H1 (cell line): ENCODE data around the gene TSGA10IP. TPM values are rescaled to one million over a fixed set of nuclear protein-coding genes. Genes with fewer than 3 reads are reported as not detected.
A peak's percentile ranks its signal among the peaks of the same experiment; 100 is the strongest.

Experiments used
- CTCF ChIA-PET: fragments of 300-600 bp; sonication (Branson Sonifier 250); formaldehyde crosslinking; loops from one replicate; lab custom pipeline; 2021; ENCODE audit not compliant: partially characterized antibody; lab: Charles Lee
- POLR2A ChIA-PET: fragments of 300-600 bp; sonication (Branson Sonifier 250); formaldehyde crosslinking; loops from one replicate; lab custom pipeline; 2021; ENCODE audit warnings: inconsistent platforms; ENCODE audit not compliant: partially characterized antibody; lab: Charles Lee
- DNase-seq, 2 experiments: peaks; one replicate each; pipeline versions ENCODE4 v3.0.0 to v3.0.0-alpha.2; 2010 to 2022; ENCODE audit warnings: low spot score in 2 of 2, low read depth in 1 of 2, mixed read lengths in 1 of 2
- FAIRE-seq: peaks from 2 replicates; lab custom pipeline; 2011; peaks lifted over from hg19 to GRCh38; lab: Jason Lieb, UNC
- H2AFZ ChIP-seq: 2 replicates; pipeline ENCODE4 v1.8.1; 2012; ENCODE audit warnings: low read length, inconsistent platforms
- H2AK5ac ChIP-seq: 2 replicates; pipeline ENCODE4 v1.6.1; 2013; ENCODE audit warnings: low read depth, low read length
- H2BK120ac ChIP-seq: replicated peaks from 2 replicates; pipeline ENCODE3; 2013; ENCODE audit warnings: low read depth, low read length, inconsistent platforms
- H2BK12ac ChIP-seq: 2 replicates; pipeline ENCODE4 v1.6.1; 2013; ENCODE audit warnings: low read depth, low read length
- H2BK15ac ChIP-seq: 2 replicates; pipeline ENCODE4 v1.6.1; 2013; ENCODE audit warnings: low read length
- H2BK20ac ChIP-seq: 2 replicates; pipeline ENCODE4 v1.6.1; 2013; ENCODE audit warnings: low read length
- H2BK5ac ChIP-seq: 2 replicates; pipeline ENCODE4 v1.6.1; 2013; ENCODE audit warnings: low read depth, low read length
- H3K14ac ChIP-seq: 2 replicates; pipeline ENCODE4 v1.6.1; 2013; ENCODE audit warnings: inconsistent platforms; ENCODE audit not compliant: insufficient read length
- H3K18ac ChIP-seq: 2 replicates; pipeline ENCODE4 v1.6.1; 2013; ENCODE audit warnings: low read length; ENCODE audit errors: extremely low read depth
- H3K23ac ChIP-seq: 2 replicates; pipeline ENCODE4 v1.6.1; 2013; ENCODE audit warnings: inconsistent platforms; ENCODE audit not compliant: insufficient read length
- H3K23me2 ChIP-seq: 2 replicates; pipeline ENCODE4 v1.6.1; 2013; ENCODE audit warnings: low read depth, low read length
- H3K27ac ChIP-seq: 2 replicates; pipeline ENCODE4 v1.6.1; 2011; ENCODE audit warnings: low read depth, low read length, inconsistent platforms
- H3K27me3 ChIP-seq, 4 experiments: replicated peaks in 1 of 4; 1 replicate in 1 of 4; 2 replicates in 3 of 4; pipeline versions ENCODE4 v1.6.1 to v1.8.1; 2011 to 2013; ENCODE audit warnings: low read length in 3 of 4, mild to moderate bottlenecking in 3 of 4, inconsistent platforms in 2 of 4, mixed read lengths in 2 of 4, moderate library complexity in 1 of 4; ENCODE audit not compliant: control insufficient read depth in 3 of 4, insufficient read depth in 3 of 4; ENCODE audit errors: extremely low read depth in 1 of 4
- H3K36me3 ChIP-seq, 4 experiments: 2 replicates each; pipeline versions ENCODE4 v1.6.1 to v1.8.1; 2011 to 2013; ENCODE audit warnings: mild to moderate bottlenecking in 4 of 4, low read length in 3 of 4, moderate library complexity in 2 of 4, control low read depth in 1 of 4, inconsistent platforms in 1 of 4; ENCODE audit not compliant: insufficient read depth in 4 of 4, control insufficient read depth in 2 of 4
- H3K4ac ChIP-seq: replicated peaks from 2 replicates; pipeline ENCODE3; 2013; ENCODE audit warnings: low read length, low read depth, mixed read lengths, inconsistent platforms; ENCODE audit not compliant: insufficient read length
- H3K4me1 ChIP-seq, 4 experiments: replicated peaks in 1 of 4; 1 replicate in 1 of 4; 2 replicates in 3 of 4; pipeline versions ENCODE4 v1.6.1 to v1.8.1; 2011 to 2013; ENCODE audit warnings: low read length in 3 of 4, inconsistent platforms in 2 of 4, mixed read lengths in 1 of 4; ENCODE audit not compliant: insufficient read depth in 4 of 4, control insufficient read depth in 3 of 4
- H3K4me2 ChIP-seq, 2 experiments: 2 replicates each; pipeline versions ENCODE4 v1.6.1 to v1.8.1; 2011 to 2013; ENCODE audit warnings: low read depth in 2 of 2, low read length in 2 of 2, control low read depth in 1 of 2, inconsistent platforms in 1 of 2, mild to moderate bottlenecking in 1 of 2; ENCODE audit not compliant: insufficient read depth in 1 of 2
- H3K4me3 ChIP-seq, 4 experiments: fragments of 200-600, 300-600 bp in 1 of 4; sonication (generic), shearing (Covaris generic), sonication (Bioruptor Twin) in 1 of 4; 2 replicates each; pipeline versions ENCODE4 v1.5.1 to v1.8.1; 2011 to 2016; ENCODE audit warnings: low read length in 4 of 4, low read depth in 3 of 4, control low read depth in 2 of 4, inconsistent platforms in 2 of 4, mild to moderate bottlenecking in 2 of 4, mixed read lengths in 1 of 4, moderate library complexity in 1 of 4; ENCODE audit not compliant: insufficient read depth in 2 of 4; ENCODE audit errors: extremely low read depth in 1 of 4
- H3K56ac ChIP-seq: replicated peaks from 2 replicates; pipeline ENCODE3; 2013; ENCODE audit warnings: low read depth, mild to moderate bottlenecking, mixed read lengths, low read length, inconsistent platforms; ENCODE audit not compliant: insufficient read length
- H3K79me1 ChIP-seq: 2 replicates; pipeline ENCODE4 v1.6.1; 2013; ENCODE audit warnings: low read depth, low read length, control low read depth
- H3K79me2 ChIP-seq, 2 experiments: 2 replicates each; pipeline versions ENCODE4 v1.6.1 to v1.8.1; 2012 to 2013; ENCODE audit warnings: low read length in 2 of 2, mild to moderate bottlenecking in 2 of 2, inconsistent platforms in 1 of 2; ENCODE audit not compliant: insufficient read depth in 2 of 2, control insufficient read depth in 1 of 2
- H3K9ac ChIP-seq, 4 experiments: replicated peaks in 1 of 4; 1 replicate in 1 of 4; 2 replicates in 3 of 4; pipeline versions ENCODE4 v1.6.1 to v1.8.1; 2011 to 2013; ENCODE audit warnings: low read depth in 3 of 4, low read length in 3 of 4, control low read depth in 2 of 4, mild to moderate bottlenecking in 2 of 4, moderate library complexity in 2 of 4, inconsistent platforms in 1 of 4; ENCODE audit errors: extremely low read depth in 1 of 4
- H3K9me3 ChIP-seq, 2 experiments: 2 replicates each; pipeline versions ENCODE4 v1.6.1 to v1.8.1; 2012 to 2013; ENCODE audit warnings: mild to moderate bottlenecking in 2 of 2, moderate library complexity in 2 of 2, control low read depth in 1 of 2, inconsistent platforms in 1 of 2, low read depth in 1 of 2, low read length in 1 of 2, mixed read lengths in 1 of 2; ENCODE audit not compliant: insufficient read depth in 2 of 2
- H4K20me1 ChIP-seq, 2 experiments: replicated peaks in 1 of 2; 2 replicates each; pipeline versions ENCODE3 to v1.8.1; 2011 to 2013; ENCODE audit warnings: inconsistent platforms in 2 of 2, low read length in 2 of 2, mild to moderate bottlenecking in 1 of 2; ENCODE audit not compliant: insufficient read depth in 2 of 2, control insufficient read depth in 1 of 2
- H4K5ac ChIP-seq: 2 replicates; pipeline ENCODE4 v1.6.1; 2013; ENCODE audit warnings: low read length, low read depth, mixed read lengths, inconsistent platforms; ENCODE audit not compliant: insufficient read length
- H4K8ac ChIP-seq: 2 replicates; pipeline ENCODE4 v1.8.0; 2013; ENCODE audit warnings: mild to moderate bottlenecking, moderate library complexity, low read length, inconsistent platforms; ENCODE audit not compliant: insufficient read depth; ENCODE audit errors: extremely low read depth
- H4K91ac ChIP-seq: replicated peaks from 2 replicates; pipeline ENCODE3; 2013; ENCODE audit warnings: low read length, mixed read lengths, inconsistent platforms; ENCODE audit not compliant: insufficient read length
- CTCF ChIP-seq, 3 experiments: IDR thresholded peaks; 1 replicate in 2 of 3; 2 replicates in 1 of 3; pipeline versions ENCODE4 v1.5.1 to v1.6.1; 2011; ENCODE audit warnings: low read length in 3 of 3, mild to moderate bottlenecking in 3 of 3, inconsistent platforms in 2 of 3, low read depth in 1 of 3, moderate library complexity in 1 of 3; ENCODE audit not compliant: insufficient read depth in 1 of 3; ENCODE audit errors: control extremely low read depth in 1 of 3
- HDAC2 ChIP-seq, 2 experiments: fragments of 300-600 bp in 1 of 2; sonication (generic) in 1 of 2; IDR thresholded peaks; 2 replicates each; pipeline ENCODE4 v1.6.1; 2011 to 2012; ENCODE audit warnings: low read depth in 2 of 2, low read length in 2 of 2, mild to moderate bottlenecking in 2 of 2, moderate library complexity in 2 of 2, borderline replicate concordance in 1 of 2, inconsistent platforms in 1 of 2
- KDM1A ChIP-seq: fragments of 200-600, 300-600 bp; sonication (generic); IDR thresholded peaks from 2 replicates; pipeline ENCODE4 v1.7.1; 2016; ENCODE audit warnings: mild to moderate bottlenecking, low read length, borderline replicate concordance
- KDM4A ChIP-seq: IDR thresholded peaks from one replicate; pipeline ENCODE4 v1.7.1; 2012; ENCODE audit warnings: low read depth, mild to moderate bottlenecking, moderate library complexity, low read length, inconsistent platforms; ENCODE audit not compliant: severe bottlenecking
- NRF1 ChIP-seq: IDR thresholded peaks from 2 replicates; pipeline ENCODE4 v1.6.1; 2011; ENCODE audit warnings: mild to moderate bottlenecking, low read depth, low read length, improper control_type of control experiment
- POLR2A ChIP-seq, 2 experiments: IDR thresholded peaks; 1 replicate in 1 of 2; 2 replicates in 1 of 2; pipeline ENCODE4 v1.6.1; 2011; ENCODE audit warnings: low read depth in 2 of 2, low read length in 2 of 2, mild to moderate bottlenecking in 2 of 2; ENCODE audit errors: control extremely low read depth in 1 of 2
- SRF ChIP-seq: IDR thresholded peaks from 2 replicates; pipeline ENCODE4 v1.6.1; 2011; ENCODE audit warnings: mild to moderate bottlenecking, low read depth, low read length, moderate library complexity
- TAF7 ChIP-seq: optimal IDR thresholded peaks from 2 replicates; pipeline ENCODE3; 2011; ENCODE audit warnings: low read depth, mild to moderate bottlenecking, inconsistent platforms, low read length, moderate library complexity, borderline replicate concordance
- WGBS, 2 experiments: shearing (Covaris generic) in 1 of 2; methylation state at CpG; one replicate each; pipeline versions ENCODE4 v1.1.6 to v1.1.7; 2013 to 2015; ENCODE audit warnings: low lambda C conversion rate in 2 of 2, mixed read lengths in 2 of 2, inconsistent platforms in 1 of 2, low coverage in 1 of 2, missing lambda C conversion rate in 1 of 2; ENCODE audit not compliant: insufficient replicate concordance in 2 of 2, insufficient coverage in 1 of 2, insufficient read length in 1 of 2; ENCODE audit errors: extremely low coverage in 1 of 2, missing lambda C conversion rate in 1 of 2; 5-methylcytosine and 5-hydroxymethylcytosine counted together
- polyA plus RNA-seq, 7 experiments: library from polyadenylated mRNA; depleted of rRNA in 3 of 7; stranded (reverse) in 5 of 7; unstranded in 2 of 7; fragments of >200 nt in 5 of 7; fragments of 200-250 nt in 2 of 7; gene quantifications; 1 replicate in 5 of 7; 2 replicates in 1 of 7; 4 replicates in 1 of 7; pipeline versions ENCODE4 v1.2.1 to v1.2.3, GENCODE V29; 2011 to 2013; ENCODE audit warnings: missing spikeins in 2 of 7, mixed read lengths in 2 of 7
- total RNA-seq: library from RNA; stranded (reverse); fragmentation: NEBNext Ultra II Directional; extraction: Animal tissue kit (Norgen Biotek cat#: 25700); gene quantifications from 2 replicates; pipeline ENCODE4 v1.2.1, GENCODE V29; 2021

Gene TSGA10IP
- total and polyA plus RNA-seq, 2 of the 8 experiments (the other 6 are each of a cell fraction or from before 2014, with no cell fraction given) = 1.9 to 6.0 TPM

- H2BK120ac ChIP-seq = no peak overlapping the region
- peak overlapping the region; percentile 90 for H4K5ac ChIP-seq
- H3K4me1 ChIP-seq = peaks cover 0 to 22% (median 13%) of the 10 kb centered on the region in 4 experiments; a peak in 4 of 7 replicates
- FAIRE-seq = no peak
- H3K27me3 ChIP-seq = no peaks in the 10 kb centered on the region
- H3K56ac ChIP-seq = no peak overlapping the region
- H4K8ac ChIP-seq = peak overlapping the region; percentile 63
- WGBS, 2 experiments = 19% methylated on average over 21 of the region's 60 CpGs; no CpG with 5 or more reads in 1 of the 2 experiments
- peak overlapping the region; percentile 56 to 79 (median 68) for H3K4me3 ChIP-seq
- H3K23me2 ChIP-seq = peaks cover 13% of the 10 kb centered on the region; the same call in 1 of the 2 replicates
- H2BK5ac ChIP-seq = no peak overlapping the region; the same call in 1 of the 2 replicates
- no peak overlapping the region for H3K23ac ChIP-seq
- DNase-seq = no peak
- peaks cover 0 to 8% (median 5%) of the 10 kb centered on the region in 4 experiments; a peak in 4 of 8 replicates for H3K36me3 ChIP-seq
- H2BK20ac ChIP-seq = no peak overlapping the region
- no peak overlapping the region for H2BK15ac ChIP-seq
- H3K18ac ChIP-seq = no peak overlapping the region; the same call in 1 of the 2 replicates
- no peak overlapping the region for H3K27ac ChIP-seq
- H3K4me2 ChIP-seq = peak overlapping the region; percentile 74 to 86
- H2AFZ ChIP-seq = no peak overlapping the region
- H3K4ac ChIP-seq = no peak overlapping the region
- no peak overlapping the region for H3K14ac ChIP-seq
- H2AK5ac ChIP-seq = no peak overlapping the region
- H2BK12ac ChIP-seq = no peak overlapping the region
- H3K9ac ChIP-seq = peak overlapping the region; percentile 9 to 61 (median 45)
- no peak overlapping the region for H4K91ac ChIP-seq
- CTCF ChIA-PET = interaction anchor here (0.6 to 1.3 kb wide), 4 partner anchors 12 to 46 kb away, joined by 3 to 4 read pairs (median 3); partner anchors contain the start of gene TSGA10IP
- peaks cover 0 to 7% of the 10 kb centered on the region in 2 experiments; a peak in 2 of 4 replicates for H3K79me2 ChIP-seq
- H4K20me1 ChIP-seq = peaks cover 0 to 5% of the 10 kb centered on the region in 2 experiments
- POLR2A ChIA-PET = interaction anchor here (0.9 to 1.4 kb wide), 3 partner anchors 18 to 60 kb away, joined by 3 to 5 read pairs (median 3); no protein-coding TSS in a partner anchor
- peaks cover 7% of the 10 kb centered on the region; the same call in 1 of the 2 replicates for H3K79me1 ChIP-seq
- no peaks in the 10 kb centered on the region for H3K9me3 ChIP-seq
- TF ChIP-seq NRF1 (no peak), HDAC2 (IDR thresholded peaks at IDR 0.05; ENCODE audit: borderline replicate concordance in 1 of 2, low read depth in 2 of 2, low read length in 2 of 2) (0 out of 4 replicates have a peak, but pooled peaks of 1 of the 2 experiments have one; percentile 16), SRF (no peak), POLR2A (IDR thresholded peaks at IDR 0.05; ENCODE audit: control extremely low read depth in 1 of 2, low read depth in 2 of 2, low read length in 2 of 2) (no peak), CTCF (IDR thresholded peaks at IDR 0.05; ENCODE audit: control extremely low read depth in 1 of 3, insufficient read depth in 1 of 3, low read depth in 1 of 3, low read length in 3 of 3) (no peak), KDM4A (peak; percentile 53), KDM1A (peak; percentile 4; the same call in 1 of the 2 replicates), TAF7 (no peak)
Measured at GRCh38 chr11:65919573-65920371, 25.5 kb upstream of the TSGA10IP start.
